ENCODE measurements around the gene GTF2H2C.
"Not testable (repeated sequence)": the region's sequence is repeated elsewhere in the genome, so short reads cannot be mapped to it uniquely, and the experiment has no call there.

The GTF2H2C gene

GRCh38 chr5:69566172-69566571, 6.2 kb downstream of the GTF2H2C start:
- H3K4me3 ChIP-seq (ENCODE audit: extremely low read depth, insufficient read depth, low read length, poor library complexity, severe bottlenecking); H3K36me3 ChIP-seq (ENCODE audit: control insufficient read depth, insufficient read depth, low read length); H3K4me1 ChIP-seq (ENCODE audit: control insufficient read depth, insufficient read depth, low read length, poor library complexity, severe bottlenecking); H3K27ac ChIP-seq (ENCODE audit: low read depth, low read length, severe bottlenecking); H3K9me3 ChIP-seq (ENCODE audit: control insufficient read depth, low read length): not testable (repeated sequence)
- no CpG with 5 or more reads among the region's 2 CpGs for WGBS, 2 experiments (ENCODE audit: insufficient coverage in 2 of 2)

DNA sequence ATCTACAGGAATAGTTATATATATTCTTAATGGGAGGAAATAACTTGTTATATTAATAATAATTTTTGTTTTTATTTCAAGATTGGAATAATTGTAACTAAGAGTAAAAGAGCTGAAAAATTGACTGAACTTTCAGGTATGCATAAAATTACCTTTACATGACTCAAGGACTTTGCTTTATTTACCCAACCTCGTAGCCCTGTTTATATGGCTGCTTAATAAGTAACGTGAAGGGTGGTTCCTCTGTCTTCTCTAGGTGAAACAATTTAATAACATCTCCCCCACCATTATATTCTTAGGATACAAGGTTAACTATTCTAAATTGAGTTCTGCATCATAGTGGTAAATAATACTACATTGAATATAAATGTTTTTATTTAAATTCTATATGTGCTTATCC, 8.1 kb downstream of the GTF2H2C start:
- not testable (repeated sequence) for H3K4me3 ChIP-seq (ENCODE audit: extremely low read depth, insufficient read depth, low read length, poor library complexity, severe bottlenecking); H3K9me3 ChIP-seq (ENCODE audit: control insufficient read depth, low read length); H3K27ac ChIP-seq (ENCODE audit: low read depth, low read length, severe bottlenecking); H3K4me1 ChIP-seq (ENCODE audit: control insufficient read depth, insufficient read depth, low read length, poor library complexity, severe bottlenecking); H3K36me3 ChIP-seq (ENCODE audit: control insufficient read depth, insufficient read depth, low read length)
- WGBS, 2 experiments (ENCODE audit: insufficient coverage in 2 of 2), result no CpG with 5 or more reads among the region's 2 CpGs

GRCh38 chr5:69583356-69583755, 23.4 kb downstream of the GTF2H2C start:
- H3K9me3 ChIP-seq (ENCODE audit: control insufficient read depth, low read length); H3K4me1 ChIP-seq (ENCODE audit: control insufficient read depth, insufficient read depth, low read length, poor library complexity, severe bottlenecking); H3K4me3 ChIP-seq (ENCODE audit: extremely low read depth, insufficient read depth, low read length, poor library complexity, severe bottlenecking); H3K36me3 ChIP-seq (ENCODE audit: control insufficient read depth, insufficient read depth, low read length); H3K27ac ChIP-seq (ENCODE audit: low read depth, low read length, severe bottlenecking): not testable (repeated sequence)
- no CpG with 5 or more reads among the region's 2 CpGs for WGBS, 2 experiments (ENCODE audit: insufficient coverage in 2 of 2)

DNA sequence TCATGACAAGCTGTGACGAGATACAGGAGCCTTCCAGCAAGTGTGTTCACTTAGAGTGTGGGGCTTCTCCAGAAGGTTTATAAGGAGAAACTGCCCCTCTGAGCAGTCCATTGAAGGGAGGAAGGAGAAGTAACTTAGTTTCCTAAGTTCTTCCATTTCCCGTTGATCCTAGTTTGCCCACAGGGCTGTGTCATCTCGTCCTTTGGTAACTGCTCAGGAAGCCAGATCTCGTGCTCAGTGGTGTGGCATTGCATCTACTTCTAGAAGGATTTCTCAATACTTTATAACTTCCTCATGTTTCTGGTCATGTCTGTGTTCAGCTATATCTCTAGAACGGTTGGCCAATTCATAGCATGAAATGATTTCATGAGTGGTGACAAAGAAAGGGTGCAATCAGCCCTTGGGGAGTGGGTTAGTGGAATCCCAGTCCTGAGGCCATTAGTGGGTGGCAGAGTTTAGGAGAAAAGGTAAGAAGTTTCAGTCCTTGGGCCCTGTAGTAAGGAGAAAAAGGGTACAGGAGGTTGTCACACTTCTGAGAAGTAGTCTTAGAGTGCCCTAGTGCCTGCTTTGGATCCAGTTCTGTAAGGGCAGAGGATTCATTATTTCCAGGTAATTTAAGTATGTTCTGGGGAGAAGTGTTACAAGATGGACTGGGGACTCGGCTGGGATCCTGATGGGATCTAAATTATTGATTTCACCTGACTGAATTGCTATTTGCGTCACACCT, 36.3 kb downstream of the GTF2H2C start:
- H3K36me3 ChIP-seq (ENCODE audit: control insufficient read depth, insufficient read depth, low read length); H3K27ac ChIP-seq (ENCODE audit: low read depth, low read length, severe bottlenecking); H3K4me3 ChIP-seq (ENCODE audit: extremely low read depth, insufficient read depth, low read length, poor library complexity, severe bottlenecking); H3K4me1 ChIP-seq (ENCODE audit: control insufficient read depth, insufficient read depth, low read length, poor library complexity, severe bottlenecking); H3K9me3 ChIP-seq (ENCODE audit: control insufficient read depth, low read length): not testable (repeated sequence)
- no CpG with 5 or more reads among the region's 7 CpGs for WGBS, 2 experiments (ENCODE audit: insufficient coverage in 2 of 2)

DNA sequence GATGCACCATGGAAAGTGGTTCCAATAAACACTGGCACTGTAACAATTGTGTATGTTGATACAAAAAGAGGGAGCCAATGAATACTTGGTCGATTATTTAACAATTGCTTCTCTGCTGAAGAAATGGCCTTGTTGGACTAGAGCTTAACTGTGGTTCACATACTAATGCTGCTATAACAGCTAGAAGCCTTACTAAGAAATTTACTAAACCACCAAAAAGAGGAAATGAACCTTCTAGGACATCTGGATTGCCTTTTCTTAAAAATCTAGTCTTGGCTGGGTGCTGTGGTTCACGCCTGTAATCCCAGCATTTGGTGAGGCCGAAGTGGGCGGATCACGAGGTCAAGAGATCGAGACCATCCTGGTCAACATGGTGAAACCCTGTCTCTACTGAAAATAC, 42.0 kb downstream of the GTF2H2C start:
- H3K36me3 ChIP-seq (ENCODE audit: control insufficient read depth, insufficient read depth, low read length); H3K9me3 ChIP-seq (ENCODE audit: control insufficient read depth, low read length); H3K4me3 ChIP-seq (ENCODE audit: extremely low read depth, insufficient read depth, low read length, poor library complexity, severe bottlenecking); H3K27ac ChIP-seq (ENCODE audit: low read depth, low read length, severe bottlenecking); H3K4me1 ChIP-seq (ENCODE audit: control insufficient read depth, insufficient read depth, low read length, poor library complexity, severe bottlenecking): not testable (repeated sequence)
- WGBS, 2 experiments (ENCODE audit: insufficient coverage in 2 of 2), result no CpG with 5 or more reads among the region's 6 CpGs

DNA sequence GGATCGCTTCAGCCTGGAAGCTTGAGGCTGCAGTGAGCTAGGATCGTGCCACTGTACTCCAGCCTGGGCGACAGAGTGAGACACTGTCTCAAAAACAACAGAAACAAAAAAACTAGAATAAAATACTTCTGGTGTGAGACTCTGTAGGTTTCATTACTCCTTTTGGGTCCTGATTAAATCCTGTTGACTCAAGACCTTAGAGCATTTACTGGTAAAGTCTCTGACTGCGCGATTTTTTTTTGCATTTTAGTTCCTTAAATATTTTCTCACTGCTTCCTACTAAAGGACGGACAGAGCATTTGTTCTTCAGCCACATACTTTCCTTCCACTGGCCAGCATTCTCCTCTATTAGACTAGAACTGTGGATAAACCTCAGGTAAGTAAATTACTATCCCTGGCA, 46.8 kb downstream of the GTF2H2C start:
- WGBS, 2 experiments (ENCODE audit: insufficient coverage in 2 of 2), result 100% methylated on average over 2 of the region's 6 CpGs; no CpG with 5 or more reads in 1 of the 2 experiments
- H3K27ac ChIP-seq (ENCODE audit: low read depth, low read length, severe bottlenecking); H3K36me3 ChIP-seq (ENCODE audit: control insufficient read depth, insufficient read depth, low read length); H3K9me3 ChIP-seq (ENCODE audit: control insufficient read depth, low read length); H3K4me3 ChIP-seq (ENCODE audit: extremely low read depth, insufficient read depth, low read length, poor library complexity, severe bottlenecking); H3K4me1 ChIP-seq (ENCODE audit: control insufficient read depth, insufficient read depth, low read length, poor library complexity, severe bottlenecking): not testable (repeated sequence)

DNA sequence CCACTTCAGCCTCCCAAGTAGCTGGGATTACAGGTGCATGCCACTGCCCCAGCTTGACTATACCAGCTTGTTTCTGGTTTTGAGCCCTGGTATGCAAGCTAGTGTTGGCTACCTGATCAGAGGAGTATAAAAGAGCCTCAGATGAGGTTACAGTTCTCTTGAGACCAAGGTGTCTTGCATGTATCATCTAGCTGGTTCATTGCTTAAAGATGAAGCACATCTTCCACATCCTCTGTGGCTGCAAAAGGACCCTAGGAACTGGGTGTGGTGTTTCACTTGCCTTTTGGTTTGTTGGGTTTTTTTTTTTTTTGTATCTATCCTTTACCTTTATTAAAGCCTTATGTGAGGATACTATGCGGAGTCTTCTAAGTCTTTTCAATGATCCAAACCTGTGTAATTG, 47.8 kb downstream of the GTF2H2C start:
- H3K27ac ChIP-seq (ENCODE audit: low read depth, low read length, severe bottlenecking); H3K36me3 ChIP-seq (ENCODE audit: control insufficient read depth, insufficient read depth, low read length); H3K4me3 ChIP-seq (ENCODE audit: extremely low read depth, insufficient read depth, low read length, poor library complexity, severe bottlenecking); H3K9me3 ChIP-seq (ENCODE audit: control insufficient read depth, low read length); H3K4me1 ChIP-seq (ENCODE audit: control insufficient read depth, insufficient read depth, low read length, poor library complexity, severe bottlenecking): not testable (repeated sequence)
- WGBS, 2 experiments (ENCODE audit: insufficient coverage in 2 of 2), result no CpG with 5 or more reads among the region's 1 CpG

DNA sequence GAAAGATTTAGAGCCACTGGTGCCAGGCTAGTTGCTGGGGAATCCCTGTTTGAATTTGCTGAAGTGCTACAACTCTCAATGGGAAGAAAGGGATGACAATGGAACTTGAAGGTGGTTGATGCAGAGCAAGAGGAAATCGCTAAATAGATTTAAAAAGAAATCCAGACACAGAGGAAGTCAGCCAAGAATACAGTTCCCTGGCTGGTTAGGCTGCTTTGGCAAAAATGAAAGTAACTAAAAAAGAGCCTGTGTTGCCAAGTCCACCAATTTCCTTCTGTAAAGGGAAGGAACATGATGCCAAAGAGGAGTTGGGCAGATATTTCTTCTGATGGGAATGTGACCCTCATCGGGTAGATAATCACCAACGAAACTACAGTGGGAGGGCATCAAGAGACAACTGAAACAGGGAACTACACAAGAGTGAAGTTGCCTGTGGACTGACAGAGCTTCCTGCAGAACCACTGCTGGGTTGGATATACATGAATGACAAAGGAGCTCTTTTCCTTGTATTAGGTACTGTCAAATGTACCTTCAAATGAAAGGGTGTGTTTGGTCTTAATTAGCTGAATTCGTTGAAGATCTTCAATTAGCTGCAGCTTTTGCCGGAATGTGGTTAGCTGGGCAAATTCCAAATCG, 49.0 kb downstream of the GTF2H2C start:
- not testable (repeated sequence) for H3K9me3 ChIP-seq (ENCODE audit: control insufficient read depth, low read length); H3K4me3 ChIP-seq (ENCODE audit: extremely low read depth, insufficient read depth, low read length, poor library complexity, severe bottlenecking); H3K4me1 ChIP-seq (ENCODE audit: control insufficient read depth, insufficient read depth, low read length, poor library complexity, severe bottlenecking); H3K27ac ChIP-seq (ENCODE audit: low read depth, low read length, severe bottlenecking); H3K36me3 ChIP-seq (ENCODE audit: control insufficient read depth, insufficient read depth, low read length)
- no CpG with 5 or more reads among the region's 6 CpGs for WGBS, 2 experiments (ENCODE audit: insufficient coverage in 2 of 2)

DNA sequence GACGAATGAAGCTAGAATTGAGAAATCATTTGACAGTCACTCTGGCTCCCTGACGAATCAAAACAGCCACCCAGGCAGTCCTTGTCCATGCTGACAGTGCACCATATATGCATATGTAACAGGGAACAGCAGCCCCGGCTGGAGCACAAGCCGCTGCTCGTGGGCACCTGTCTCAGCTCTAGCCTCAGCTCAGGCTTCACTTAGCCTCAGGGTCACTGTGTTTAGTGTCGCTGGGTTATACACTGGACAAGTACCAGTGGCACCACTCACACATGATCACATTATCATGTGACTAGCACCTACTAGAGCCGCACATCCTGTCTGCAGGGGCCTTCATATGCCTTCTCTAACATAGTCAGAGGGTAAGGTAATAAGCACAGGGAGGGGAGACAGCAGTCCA, 54.9 kb downstream of the GTF2H2C start:
- H3K4me3 ChIP-seq (ENCODE audit: extremely low read depth, insufficient read depth, low read length, poor library complexity, severe bottlenecking); H3K36me3 ChIP-seq (ENCODE audit: control insufficient read depth, insufficient read depth, low read length); H3K9me3 ChIP-seq (ENCODE audit: control insufficient read depth, low read length); H3K4me1 ChIP-seq (ENCODE audit: control insufficient read depth, insufficient read depth, low read length, poor library complexity, severe bottlenecking); H3K27ac ChIP-seq (ENCODE audit: low read depth, low read length, severe bottlenecking): not testable (repeated sequence)
- WGBS, 2 experiments (ENCODE audit: insufficient coverage in 2 of 2), result no CpG with 5 or more reads among the region's 7 CpGs

- H3K9me3 ChIP-seq (ENCODE audit: control insufficient read depth, low read length); H3K4me3 ChIP-seq (ENCODE audit: extremely low read depth, insufficient read depth, low read length, poor library complexity, severe bottlenecking); H3K27ac ChIP-seq (ENCODE audit: low read depth, low read length, severe bottlenecking); H3K4me1 ChIP-seq (ENCODE audit: control insufficient read depth, insufficient read depth, low read length, poor library complexity, severe bottlenecking); H3K36me3 ChIP-seq (ENCODE audit: control insufficient read depth, insufficient read depth, low read length): not testable (repeated sequence)
- WGBS, 2 experiments (ENCODE audit: insufficient coverage in 2 of 2), result 100% methylated on average over 1 to 2 of the region's 9 CpGs
Measured at GRCh38 chr5:69631879-69632278, 71.9 kb downstream of the GTF2H2C start.

Data from mesodermal cell (in vitro differentiated cells).